Activated CD4-positive, alpha-beta T cell treated with anti-CD3 and anti-CD28 coated beads, Interleukin-2, amount 10 ng/mL, durations not matched to agents 7 days and 5 days (primary cell): ENCODE measurements around the gene RCAN1. TPM values are rescaled to one million over a fixed set of nuclear protein-coding genes. Genes with fewer than 3 reads are reported as not detected.

Experiments used
- total RNA-seq, 2 experiments: library from RNA; stranded (reverse); gene quantifications; one replicate each; pipeline ENCODE4 v1.2.3, GENCODE V29; 2021

RCAN1 gene
- total RNA-seq, 2 experiments from 2014 or later, result 8.0 to 8.2 TPM

Other genes with a start within 250 kb of the RCAN1 start
- gene SMIM11, start 239.6 kb downstream of the RCAN1 start, total RNA-seq, result 10 to 100 TPM; 17.7 to 21.1 TPM
- gene SMIM34, start 191.2 kb downstream of the RCAN1 start, total RNA-seq, result not detected
- gene KCNE1, start 102.9 kb downstream of the RCAN1 start, total RNA-seq, result under 1 TPM; 0.19 to 0.27 TPM
- not detected for gene CLIC6, start 53.9 kb upstream of the RCAN1 start, total RNA-seq